SK-N-SH (cell line): ENCODE data around the gene DLL1. TPM values are rescaled to one million over a fixed set of nuclear protein-coding genes. Genes with fewer than 3 reads are reported as not detected.

Source experiments
- CTCF ChIA-PET: fragments of 300-600, 350-600 bp; formaldehyde crosslinking; extraction: SDS; loops from one replicate; lab custom pipeline; 2021; lab: Yijun Ruan, JAX
- POLR2A ChIA-PET: fragments of 350-600 bp; sonication (Branson Sonifier 250); formaldehyde crosslinking; extraction: SDS; loops from one replicate; lab custom pipeline; 2020; ENCODE audit warnings: antibody characterized with exemption, inconsistent platforms; lab: Yijun Ruan, JAX
- DNase-seq: peaks from one replicate; pipeline ENCODE4 v3.0.0; 2012
- H2AFZ ChIP-seq: fragments of 200-600 bp; sonication (generic); 2 replicates; pipeline ENCODE4 v1.8.1; 2016; ENCODE audit warnings: antibody characterized with exemption, mild to moderate bottlenecking, low read depth
- H3F3A ChIP-seq: fragments of 200-600 bp; sonication (generic); replicated peaks from 2 replicates; pipeline ENCODE3; 2016; ENCODE audit warnings: antibody characterized with exemption, mild to moderate bottlenecking; ENCODE audit not compliant: insufficient read depth
- H3K27ac ChIP-seq, 2 experiments: fragments of 200-500 bp in 1 of 2; fragments of 200-600 bp in 1 of 2; sonication (Bioruptor generic) in 1 of 2; sonication (generic), shearing (Covaris generic) in 1 of 2; 2 replicates each; pipeline versions ENCODE4 v1.5.1 to v1.6.1; 2014 to 2016; ENCODE audit warnings: low read depth in 2 of 2, inconsistent platforms in 1 of 2, low read length in 1 of 2, mild to moderate bottlenecking in 1 of 2, mixed read lengths in 1 of 2
- H3K27me3 ChIP-seq: fragments of 200-600 bp; sonication (generic), shearing (Covaris generic); 2 replicates; pipeline ENCODE4 v1.6.1; 2016; ENCODE audit warnings: mixed run types; ENCODE audit not compliant: insufficient read depth
- H3K36me3 ChIP-seq, 2 experiments: fragments of 200-500 bp in 1 of 2; fragments of 200-600 bp in 1 of 2; sonication (Bioruptor generic) in 1 of 2; sonication (generic) in 1 of 2; replicated peaks in 1 of 2; 2 replicates each; pipeline versions ENCODE3 to v1.5.1; 2014 to 2016; ENCODE audit warnings: low read length in 1 of 2, mild to moderate bottlenecking in 1 of 2; ENCODE audit not compliant: insufficient read depth in 2 of 2, control insufficient read depth in 1 of 2
- H3K4me1 ChIP-seq, 2 experiments: fragments of 200-500 bp in 1 of 2; fragments of 200-600 bp in 1 of 2; sonication (Bioruptor generic) in 1 of 2; sonication (generic), shearing (Covaris generic) in 1 of 2; 2 replicates each; pipeline versions ENCODE4 v1.5.1 to v1.6.1; 2014 to 2016; ENCODE audit warnings: low read depth in 1 of 2, low read length in 1 of 2, mixed run types in 1 of 2; ENCODE audit not compliant: insufficient read depth in 2 of 2, control insufficient read depth in 1 of 2
- H3K4me2 ChIP-seq: fragments of 200-600 bp; sonication (generic), shearing (Covaris generic); 2 replicates; pipeline ENCODE4 v1.6.1; 2017; ENCODE audit warnings: mixed run types
- H3K4me3 ChIP-seq, 2 experiments: fragments of 200-500 bp in 1 of 2; fragments of 200-600 bp in 1 of 2; sonication (Bioruptor generic) in 1 of 2; sonication (generic), shearing (Covaris generic) in 1 of 2; 2 replicates each; pipeline versions ENCODE4 v1.5.1 to v1.8.1; 2014 to 2016; ENCODE audit warnings: low read depth in 2 of 2, inconsistent platforms in 1 of 2, low read length in 1 of 2, mild to moderate bottlenecking in 1 of 2, mixed read lengths in 1 of 2, moderate library complexity in 1 of 2
- H3K79me2 ChIP-seq: fragments of 200-600 bp; sonication (generic); 2 replicates; pipeline ENCODE4 v1.8.1; 2017; ENCODE audit warnings: mild to moderate bottlenecking; ENCODE audit not compliant: insufficient read depth
- H3K9ac ChIP-seq: fragments of 200-600 bp; sonication (generic); 2 replicates; pipeline ENCODE4 v1.6.1; 2017; ENCODE audit warnings: mixed run types
- H3K9me2 ChIP-seq: fragments of 200-600 bp; sonication (generic); 2 replicates; pipeline ENCODE4 v1.6.1; 2017; ENCODE audit warnings: mixed run types
- H3K9me3 ChIP-seq: fragments of 200-600 bp; sonication (generic); 2 replicates; pipeline ENCODE4 v1.6.1; 2017; ENCODE audit warnings: mixed run types, mild to moderate bottlenecking, moderate library complexity
- H4K20me1 ChIP-seq: fragments of 200-600 bp; sonication (generic); 2 replicates; pipeline ENCODE4 v1.6.1; 2017; ENCODE audit warnings: mild to moderate bottlenecking, mixed run types; ENCODE audit not compliant: insufficient read depth
- CTCF ChIP-seq: fragments of 200-600 bp; sonication (generic); IDR thresholded peaks from 2 replicates; pipeline ENCODE4 v1.6.1; 2017; ENCODE audit warnings: antibody characterized with exemption, mild to moderate bottlenecking, moderate library complexity
- FOSL2 ChIP-seq: IDR thresholded peaks from 2 replicates; pipeline ENCODE4 v1.4.0; 2012; ENCODE audit warnings: low read depth, mild to moderate bottlenecking, moderate library complexity, borderline replicate concordance
- GATA2 ChIP-seq: sonication (generic); formaldehyde crosslinking; IDR thresholded peaks from 2 replicates; pipeline ENCODE4 v1.5.0; 2020; ENCODE audit warnings: mild to moderate bottlenecking, missing genetic modification reagents
- JUND ChIP-seq: IDR thresholded peaks from 2 replicates; pipeline ENCODE4 v1.4.0; 2012
- MAX ChIP-seq: IDR thresholded peaks from 2 replicates; pipeline ENCODE4 v1.4.0; 2012; ENCODE audit warnings: low read depth
- MXI1 ChIP-seq: IDR thresholded peaks from 2 replicates; pipeline ENCODE4 v1.6.1; 2012; ENCODE audit warnings: mild to moderate bottlenecking, low read depth, low read length, improper control_type of control experiment
- POLR2AphosphoS5 ChIP-seq: IDR thresholded peaks from 2 replicates; pipeline ENCODE4 v1.6.1; 2012; ENCODE audit warnings: low read depth, low read length
- RFX5 ChIP-seq: IDR thresholded peaks from 2 replicates; pipeline ENCODE4 v1.6.1; 2012; ENCODE audit warnings: mild to moderate bottlenecking, improper control_type of control experiment, low read length
- RXRA ChIP-seq: IDR thresholded peaks from 2 replicates; pipeline ENCODE4 v1.4.0; 2012; ENCODE audit warnings: low read depth, mild to moderate bottlenecking, borderline replicate concordance
- SMC3 ChIP-seq: IDR thresholded peaks from 2 replicates; pipeline ENCODE4 v1.6.1; 2012; ENCODE audit warnings: low read depth, low read length, improper control_type of control experiment
- TAF1 ChIP-seq: IDR thresholded peaks from 2 replicates; pipeline ENCODE4 v1.6.1; 2012; ENCODE audit warnings: low read depth, mild to moderate bottlenecking, low read length, moderate library complexity, borderline replicate concordance
- USF2 ChIP-seq: fragments of 150-350 bp; IDR thresholded peaks from 2 replicates; pipeline ENCODE4 v1.6.1; 2017; ENCODE audit warnings: antibody characterized with exemption, low read length, low read depth, borderline replicate concordance
- YY1 ChIP-seq: IDR thresholded peaks from 2 replicates; pipeline ENCODE4 v1.4.0; 2012; ENCODE audit warnings: low read depth, mild to moderate bottlenecking
- WGBS: methylation state at CpG from one replicate; pipeline ENCODE4 v1.1.6; 2017; ENCODE audit warnings: low lambda C conversion rate; 5-methylcytosine and 5-hydroxymethylcytosine counted together
- polyA plus RNA-seq, 3 experiments: library from polyadenylated mRNA; depleted of rRNA; stranded (reverse); fragments of >200 nt; gene quantifications; 2 replicates each; pipeline ENCODE4 v1.2.3, GENCODE V29; 2012
- TF ChIP-seq, protein P1 (sequence below): IDR thresholded peaks from 2 replicates; pipeline ENCODE4 v1.4.0; 2012; ENCODE audit warnings: low read depth, borderline replicate concordance

DLL1 gene
- polyA plus RNA-seq, 1 of the 3 experiments (the other 2 are of a cell fraction) = 0.25 TPM

GRCh38 chr6:170294298-170294730, 3.4 kb upstream of the DLL1 start:
- Histone ChIP-seq H3K79me2 (no peaks in the 10 kb centered on the region), H4K20me1 (no peaks in the 10 kb centered on the region)
- CTCF ChIA-PET = interaction anchor here (0.7 to 6.3 kb wide), 6 partner anchors 14 to 504 kb away, joined by 3 to 60 read pairs (median 4); no protein-coding TSS in a partner anchor
- TF ChIP-seq RXRA (no peak), SMC3 (no peak), YY1 (no peak), CTCF (no peak), GATA2 (CRISPR knock-in tag) (no peak), POLR2AphosphoS5 (no peak), FOSL2 (no peak)
- TF ChIP-seq, protein P1, sequence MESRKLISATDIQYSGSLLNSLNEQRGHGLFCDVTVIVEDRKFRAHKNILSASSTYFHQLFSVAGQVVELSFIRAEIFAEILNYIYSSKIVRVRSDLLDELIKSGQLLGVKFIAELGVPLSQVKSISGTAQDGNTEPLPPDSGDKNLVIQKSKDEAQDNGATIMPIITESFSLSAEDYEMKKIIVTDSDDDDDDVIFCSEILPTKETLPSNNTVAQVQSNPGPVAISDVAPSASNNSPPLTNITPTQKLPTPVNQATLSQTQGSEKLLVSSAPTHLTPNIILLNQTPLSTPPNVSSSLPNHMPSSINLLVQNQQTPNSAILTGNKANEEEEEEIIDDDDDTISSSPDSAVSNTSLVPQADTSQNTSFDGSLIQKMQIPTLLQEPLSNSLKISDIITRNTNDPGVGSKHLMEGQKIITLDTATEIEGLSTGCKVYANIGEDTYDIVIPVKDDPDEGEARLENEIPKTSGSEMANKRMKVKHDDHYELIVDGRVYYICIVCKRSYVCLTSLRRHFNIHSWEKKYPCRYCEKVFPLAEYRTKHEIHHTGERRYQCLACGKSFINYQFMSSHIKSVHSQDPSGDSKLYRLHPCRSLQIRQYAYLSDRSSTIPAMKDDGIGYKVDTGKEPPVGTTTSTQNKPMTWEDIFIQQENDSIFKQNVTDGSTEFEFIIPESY = no peak
- TF ChIP-seq, all 33 proteins: peak for 0
- Histone ChIP-seq H3F3A (peaks cover 18% of the 10 kb centered on the region), H3K9ac (no peak overlapping the region), H2AFZ (no peak overlapping the region), H3K9me2 (no peaks in the 10 kb centered on the region), H3K27ac (no peak overlapping the region), H3K4me1 (peaks cover 0 to 29% of the 10 kb centered on the region in 2 experiments; a peak in 1 of 4 replicates), H3K27me3 (peaks cover 79% of the 10 kb centered on the region), H3K9me3 (no peaks in the 10 kb centered on the region), H3K36me3 (no peaks in the 10 kb centered on the region), H3K4me2 (no peak overlapping the region), H3K4me3 (no peak overlapping the region)
- DNase-seq = peak; percentile 33
- 17% methylated on average over 2 of the region's 2 CpGs for WGBS
- POLR2A ChIA-PET = no interaction called here

DNA sequence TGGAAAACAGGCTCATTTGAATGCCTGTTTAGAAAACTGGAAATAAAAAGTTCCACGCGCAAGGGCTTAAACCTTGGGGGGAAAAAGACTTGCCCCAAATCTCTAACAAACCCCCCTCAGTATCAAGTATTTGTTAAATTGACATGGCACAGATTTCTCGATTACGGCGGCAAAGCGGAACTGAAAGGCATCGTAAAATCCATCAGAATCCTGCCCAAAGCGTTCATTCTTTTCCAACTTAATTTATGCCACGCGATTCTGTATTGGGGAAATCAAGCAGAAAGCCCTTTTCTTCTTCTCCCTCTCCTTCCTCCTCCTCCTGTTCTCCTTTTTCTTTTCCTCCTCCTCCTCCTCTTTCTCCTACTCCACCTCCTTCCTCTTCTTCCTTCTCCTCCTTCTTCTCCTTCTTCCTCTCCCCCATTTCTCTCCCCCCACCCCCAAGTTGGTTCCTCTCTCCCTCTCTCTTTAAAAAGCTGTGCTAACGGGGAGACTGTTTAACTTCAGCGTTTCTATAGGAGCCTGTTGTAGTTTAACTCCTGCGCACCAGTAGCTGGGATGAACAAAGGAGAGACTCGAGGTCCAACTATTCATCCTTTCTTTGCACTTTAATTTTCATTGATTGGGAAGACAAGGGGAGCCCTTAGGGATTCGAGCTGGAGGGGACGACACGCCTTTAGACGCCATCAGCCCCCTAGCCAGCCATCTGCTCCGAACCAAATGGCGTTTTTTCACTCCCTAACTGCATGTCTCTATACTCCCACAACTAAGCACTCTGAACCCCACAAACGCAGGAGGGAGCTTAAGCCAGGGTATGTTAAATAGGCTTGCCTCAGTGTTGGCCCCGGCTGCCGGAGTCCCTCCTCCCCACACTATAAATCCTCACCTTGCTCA, 2.7 kb upstream of the DLL1 start:
- peak; percentile 36 for DNase-seq
- Histone ChIP-seq H4K20me1 (no peaks in the 10 kb centered on the region), H3K4me1 (peaks cover 0 to 29% of the 10 kb centered on the region in 2 experiments; a peak in 1 of 4 replicates), H3K4me3 (peak overlapping the region in 1 of 2 experiments; percentile 40; a peak in 2 of 4 replicates), H3K79me2 (no peaks in the 10 kb centered on the region), H3K27me3 (peaks cover 87% of the 10 kb centered on the region), H3K9me3 (no peaks in the 10 kb centered on the region), H3F3A (peaks cover 18% of the 10 kb centered on the region), H3K36me3 (no peaks in the 10 kb centered on the region), H3K9me2 (no peaks in the 10 kb centered on the region), H3K4me2 (peak overlapping the region; percentile 63; the same call in 1 of the 2 replicates), H2AFZ (no peak overlapping the region), H3K9ac (no peak overlapping the region), H3K27ac (no peak overlapping the region)
- CTCF ChIA-PET = interaction anchor here (0.6 to 6.3 kb wide), 6 partner anchors 13 to 589 kb away, joined by 3 to 60 read pairs (median 4); no protein-coding TSS in a partner anchor
- POLR2A ChIA-PET = no interaction called here
- TF ChIP-seq USF2 (no peak), MAX (no peak), RFX5 (no peak), FOSL2 (no peak), RXRA (no peak), CTCF (no peak), TAF1 (no peak), MXI1 (no peak), JUND (no peak), GATA2 (CRISPR knock-in tag) (no peak)
- 3% methylated on average over 23 of the region's 23 CpGs for WGBS
